ENCODE results near the gene TRABD2B.

GRCh38 chr1:47725511-47725991 lies 271.6 kb downstream of the TRABD2B start:
- TF ChIP-seq, protein P1, sequence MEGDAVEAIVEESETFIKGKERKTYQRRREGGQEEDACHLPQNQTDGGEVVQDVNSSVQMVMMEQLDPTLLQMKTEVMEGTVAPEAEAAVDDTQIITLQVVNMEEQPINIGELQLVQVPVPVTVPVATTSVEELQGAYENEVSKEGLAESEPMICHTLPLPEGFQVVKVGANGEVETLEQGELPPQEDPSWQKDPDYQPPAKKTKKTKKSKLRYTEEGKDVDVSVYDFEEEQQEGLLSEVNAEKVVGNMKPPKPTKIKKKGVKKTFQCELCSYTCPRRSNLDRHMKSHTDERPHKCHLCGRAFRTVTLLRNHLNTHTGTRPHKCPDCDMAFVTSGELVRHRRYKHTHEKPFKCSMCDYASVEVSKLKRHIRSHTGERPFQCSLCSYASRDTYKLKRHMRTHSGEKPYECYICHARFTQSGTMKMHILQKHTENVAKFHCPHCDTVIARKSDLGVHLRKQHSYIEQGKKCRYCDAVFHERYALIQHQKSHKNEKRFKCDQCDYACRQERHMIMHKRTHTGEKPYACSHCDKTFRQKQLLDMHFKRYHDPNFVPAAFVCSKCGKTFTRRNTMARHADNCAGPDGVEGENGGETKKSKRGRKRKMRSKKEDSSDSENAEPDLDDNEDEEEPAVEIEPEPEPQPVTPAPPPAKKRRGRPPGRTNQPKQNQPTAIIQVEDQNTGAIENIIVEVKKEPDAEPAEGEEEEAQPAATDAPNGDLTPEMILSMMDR (IDR thresholded peaks at IDR 0.05): no peak
- no peak for TF ChIP-seq POLR2A (IDR thresholded peaks at IDR 0.05)
